K562 (cell line): ENCODE measurements around the gene FOSL1. TPM values are rescaled to one million over a fixed set of nuclear protein-coding genes. Genes with fewer than 3 reads are reported as not detected.
A peak's percentile ranks its signal among the peaks of the same experiment; 100 is the strongest.

Experiments used
- ATAC-seq: fragments of 200-7000 bp; cut with Tn5 transposase; 3 replicates; pipeline ENCODE4 v1.9.1; 2020; ENCODE audit warnings: moderate library complexity
- BruUV-seq: library from RNA; stranded (reverse); fragments of 400-500 nt; replicated peaks from 2 replicates; lab custom pipeline; 2021; lab: Mats Ljungman, UMichigan
- CTCF ChIA-PET: fragments of 300-600 bp; formaldehyde crosslinking; extraction: SDS; loops from one replicate; lab custom pipeline; 2021; ENCODE audit warnings: low intra/inter-chr PET ratio; lab: Yijun Ruan, JAX
- POLR2A ChIA-PET: fragments of 300-600, 350-650 bp; sonication (Branson Sonifier 250); formaldehyde crosslinking; extraction: SDS; loops from one replicate; lab custom pipeline; 2021; ENCODE audit warnings: antibody characterized with exemption, inconsistent platforms; lab: Yijun Ruan, JAX
- DNase-seq, 4 experiments: peaks; one replicate each; pipeline versions ENCODE4 v3.0.0 to v3.0.0-alpha.2; 2011 to 2018; ENCODE audit warnings: low spot score in 3 of 4, mixed read lengths in 3 of 4; ENCODE audit errors: extremely low read depth in 1 of 4
- FAIRE-seq: peaks from 2 replicates; lab custom pipeline; 2011; peaks lifted over from hg19 to GRCh38; lab: Jason Lieb, UNC
- H2AFZ ChIP-seq: 2 replicates; pipeline ENCODE4 v1.6.0; 2011; ENCODE audit warnings: low read depth, low read length, control low read depth, inconsistent platforms
- H3K27ac ChIP-seq: fragments of 200-600 bp; 3 replicates; pipeline ENCODE4 v1.8.0; 2011; ENCODE audit warnings: low read depth, mild to moderate bottlenecking, control low read depth, inconsistent platforms, low read length, moderate library complexity, mixed read lengths; ENCODE audit errors: extremely low read depth
- H3K27me3 ChIP-seq, 2 experiments: fragments of 300-600 bp in 1 of 2; 2 replicates in 1 of 2; 3 replicates in 1 of 2; pipeline versions ENCODE4 v1.6.0 to v1.8.0; 2011; ENCODE audit warnings: inconsistent platforms in 2 of 2, low read length in 2 of 2, mild to moderate bottlenecking in 1 of 2, mixed read lengths in 1 of 2, moderate library complexity in 1 of 2; ENCODE audit not compliant: control insufficient read depth in 2 of 2, insufficient read depth in 2 of 2
- H3K36me3 ChIP-seq: fragments of 300-600 bp; 3 replicates; pipeline ENCODE4 v1.8.0; 2011; ENCODE audit warnings: mild to moderate bottlenecking, low read length, inconsistent platforms; ENCODE audit not compliant: control insufficient read depth, insufficient read depth
- H3K4me1 ChIP-seq, 2 experiments: fragments of 200-600 bp in 1 of 2; replicated peaks in 1 of 2; 2 replicates in 1 of 2; 3 replicates in 1 of 2; pipeline versions ENCODE4 v1.5.1 to v1.8.0; 2011; ENCODE audit warnings: inconsistent platforms in 2 of 2, low read length in 2 of 2, mild to moderate bottlenecking in 1 of 2, mixed read lengths in 1 of 2, moderate library complexity in 1 of 2; ENCODE audit not compliant: control insufficient read depth in 2 of 2, insufficient read depth in 2 of 2
- H3K4me2 ChIP-seq: 2 replicates; pipeline ENCODE4 v1.6.1; 2011; ENCODE audit warnings: low read length, control low read depth, inconsistent platforms, mixed read lengths; ENCODE audit not compliant: insufficient read depth
- H3K4me3 ChIP-seq: fragments of 200-600 bp; sonication (generic), shearing (Covaris generic); 2 replicates; pipeline ENCODE4 v1.5.1; 2016; ENCODE audit warnings: control low read depth, inconsistent platforms
- H3K79me2 ChIP-seq: fragments of 200-600 bp; 3 replicates; pipeline ENCODE4 v1.8.0; 2011; ENCODE audit warnings: low read length, inconsistent platforms; ENCODE audit not compliant: control insufficient read depth, insufficient read depth
- H3K9ac ChIP-seq, 2 experiments: 2 replicates each; pipeline versions ENCODE4 v1.6.0 to v1.6.1; 2011; ENCODE audit warnings: low read depth in 2 of 2, low read length in 2 of 2, control low read depth in 1 of 2, inconsistent platforms in 1 of 2, mild to moderate bottlenecking in 1 of 2, mixed read lengths in 1 of 2; ENCODE audit not compliant: insufficient read depth in 1 of 2
- H3K9me1 ChIP-seq: one replicate; pipeline ENCODE4 v1.6.0; 2011; ENCODE audit warnings: inconsistent platforms, mild to moderate bottlenecking, low read length, moderate library complexity; ENCODE audit not compliant: control insufficient read depth, insufficient read depth
- H3K9me3 ChIP-seq: replicated peaks from 2 replicates; pipeline ENCODE4 v1.5.1; 2011; ENCODE audit warnings: low read depth, low read length, inconsistent platforms; ENCODE audit not compliant: control insufficient read depth, insufficient read depth
- H4K20me1 ChIP-seq: replicated peaks from 2 replicates; pipeline ENCODE4 v1.6.1; 2011; ENCODE audit warnings: low read length, inconsistent platforms, mixed read lengths; ENCODE audit not compliant: control insufficient read depth, insufficient read depth
- BACH1 ChIP-seq: fragments of 200-800 bp; sonication (Bioruptor generic); IDR thresholded peaks from 2 replicates; pipeline ENCODE4 v1.6.1; 2016; ENCODE audit warnings: missing genetic modification characterization, missing compliant biosample characterization
- BHLHE40 ChIP-seq: IDR thresholded peaks from 2 replicates; pipeline ENCODE4 v1.6.1; 2011; ENCODE audit warnings: low read length, improper control_type of control experiment
- C11orf30 ChIP-seq: fragments of 450-650 bp; IDR thresholded peaks from 2 replicates; pipeline ENCODE4 v1.6.1; 2016; ENCODE audit warnings: low read depth, mild to moderate bottlenecking
- CTBP1 ChIP-seq: fragments of 450-650 bp; IDR thresholded peaks from 2 replicates; pipeline ENCODE4 v1.6.1; 2016; ENCODE audit warnings: borderline replicate concordance
- DPF2 ChIP-seq: fragments of 450-650 bp; IDR thresholded peaks from 2 replicates; pipeline ENCODE4 v1.6.1; 2016
- GABPB2 ChIP-seq: fragments of 250-450 bp; sonication (Bioruptor Pico); conservative IDR thresholded peaks from 2 replicates; pipeline ENCODE4 v1.5.1; 2021; ENCODE audit warnings: mild to moderate bottlenecking
- JUN ChIP-seq, 2 experiments: sonication (generic) in 1 of 2; formaldehyde crosslinking in 1 of 2; IDR thresholded peaks; 2 replicates each; pipeline versions ENCODE4 v1.6.1 to v1.8.0; 2012 to 2022; ENCODE audit warnings: borderline replicate concordance in 2 of 2, mild to moderate bottlenecking in 2 of 2, improper control_type of control experiment in 1 of 2, low read depth in 1 of 2, low read length in 1 of 2, missing genetic modification reagents in 1 of 2
- KAT7 ChIP-seq: sonication (generic); formaldehyde crosslinking; IDR thresholded peaks from 2 replicates; pipeline ENCODE4 v1.8.0; 2022; ENCODE audit warnings: missing genetic modification reagents, mild to moderate bottlenecking, borderline replicate concordance
- KDM1A ChIP-seq, 2 experiments: fragments of 450-650 bp; IDR thresholded peaks; 2 replicates each; pipeline ENCODE4 v1.6.1; 2016; ENCODE audit warnings: mild to moderate bottlenecking in 2 of 2
- MTA3 ChIP-seq: fragments of 450-650 bp; formaldehyde crosslinking; IDR thresholded peaks from 2 replicates; pipeline ENCODE4 v1.6.1; 2017; ENCODE audit warnings: mild to moderate bottlenecking, borderline replicate concordance
- NKRF ChIP-seq: fragments of 450-650 bp; IDR thresholded peaks from 2 replicates; pipeline ENCODE4 v1.6.1; 2016; ENCODE audit warnings: borderline replicate concordance
- NR3C1 ChIP-seq: sonication (generic); formaldehyde crosslinking; IDR thresholded peaks from 2 replicates; pipeline ENCODE4 v1.8.1; 2022; ENCODE audit warnings: missing genetic modification reagents
- SMAD4 ChIP-seq: fragments of 250-450 bp; sonication (Bioruptor Pico); conservative IDR thresholded peaks from 2 replicates; pipeline ENCODE4 v1.8.0; 2021; ENCODE audit warnings: inconsistent platforms, mild to moderate bottlenecking, moderate library complexity
- TAL1 ChIP-seq: fragments of 450-650 bp; IDR thresholded peaks from 2 replicates; pipeline ENCODE4 v1.6.1; 2016; ENCODE audit warnings: mild to moderate bottlenecking
- TEAD4 ChIP-seq, 2 experiments: sonication (generic) in 1 of 2; formaldehyde crosslinking in 1 of 2; IDR thresholded peaks; 2 replicates each; pipeline versions ENCODE4 v1.6.1 to v1.8.0; 2012 to 2022; ENCODE audit warnings: borderline replicate concordance in 1 of 2, inconsistent platforms in 1 of 2, low read length in 1 of 2, mild to moderate bottlenecking in 1 of 2, missing genetic modification reagents in 1 of 2
- ZC3H11A ChIP-seq: IDR thresholded peaks from 2 replicates; pipeline ENCODE4 v1.6.1; 2012; ENCODE audit warnings: low read depth, low read length, improper control_type of control experiment
- ZNF217 ChIP-seq: sonication (generic); formaldehyde crosslinking; IDR thresholded peaks from 2 replicates; pipeline ENCODE4 v1.8.0; 2022; ENCODE audit warnings: mild to moderate bottlenecking, missing genetic modification reagents
- ZNF384 ChIP-seq: IDR thresholded peaks from 2 replicates; pipeline ENCODE4 v1.6.1; 2012; ENCODE audit warnings: low read depth, low read length, improper control_type of control experiment
- ZNF507 ChIP-seq: conservative IDR thresholded peaks from 2 replicates; pipeline ENCODE4 v1.6.1; 2017; ENCODE audit warnings: missing genetic modification characterization, missing compliant biosample characterization
- ZNF76 ChIP-seq: fragments of 250-450 bp; sonication (Bioruptor Pico); IDR thresholded peaks from 2 replicates; pipeline ENCODE4 v1.4.0; 2020; ENCODE audit warnings: mild to moderate bottlenecking, moderate library complexity, borderline replicate concordance
- WGBS: fragments of 100-300 bp; shearing (Covaris generic); methylation state at CpG from one replicate; pipeline ENCODE4 v1.1.6; 2016; ENCODE audit warnings: low coverage, mixed read lengths; ENCODE audit not compliant: insufficient coverage; ENCODE audit errors: missing lambda C conversion rate; 5-methylcytosine and 5-hydroxymethylcytosine counted together
- in situ Hi-C: fragments of 300-500 bp; cut with MboI; formaldehyde crosslinking; loops from 4 replicates; pipeline ENCODE4 v1.15.0; 2018; ENCODE audit warnings: inconsistent platforms, mixed read lengths
- intact Hi-C: fragments of 100-400 bp; cut with micrococcal nuclease; formaldehyde crosslinking; loops from 2 replicates; pipeline ENCODE4 v1.14.2; 2022
- polyA plus RNA-seq, 8 experiments: library from polyadenylated mRNA; depleted of rRNA in 4 of 8; stranded (reverse) in 5 of 8; unstranded in 3 of 8; fragments of >200 nt; fragmentation: Nextera tagmentation in 2 of 8; fragmentation: Illumina TruSeq in 1 of 8; extraction: Ambion mirVana in 2 of 8; extraction: Trizol in 1 of 8; gene quantifications; 2 replicates each; pipeline versions ENCODE4 v1.2.1 to v1.2.3, GENCODE V29; 2011 to 2014; ENCODE audit warnings: inconsistent platforms in 1 of 8, missing spikeins in 1 of 8
- total RNA-seq, 7 experiments: library from RNA; depleted of rRNA in 6 of 7; stranded (reverse); fragments of >200 nt in 6 of 7; fragmentation: Illumina TruSeq in 2 of 7; extraction: Trizol in 2 of 7; gene quantifications; 2 replicates each; pipeline versions ENCODE4 v1.2.1 to v1.2.3, GENCODE V29; 2011 to 2021; ENCODE audit warnings: low replicate concordance in 1 of 7
- TF ChIP-seq, protein P1 (sequence below): fragments of 250-450 bp; sonication (Bioruptor Pico); IDR thresholded peaks from 2 replicates; pipeline ENCODE4 v1.6.1; 2021; ENCODE audit warnings: mild to moderate bottlenecking

Gene FOSL1
- total and polyA plus RNA-seq, 9 of the 15 experiments (the other 6 are each of a cell fraction or from before 2014, with no cell fraction given): 3.5 to 39.6 (median 10.0) TPM

DNA sequence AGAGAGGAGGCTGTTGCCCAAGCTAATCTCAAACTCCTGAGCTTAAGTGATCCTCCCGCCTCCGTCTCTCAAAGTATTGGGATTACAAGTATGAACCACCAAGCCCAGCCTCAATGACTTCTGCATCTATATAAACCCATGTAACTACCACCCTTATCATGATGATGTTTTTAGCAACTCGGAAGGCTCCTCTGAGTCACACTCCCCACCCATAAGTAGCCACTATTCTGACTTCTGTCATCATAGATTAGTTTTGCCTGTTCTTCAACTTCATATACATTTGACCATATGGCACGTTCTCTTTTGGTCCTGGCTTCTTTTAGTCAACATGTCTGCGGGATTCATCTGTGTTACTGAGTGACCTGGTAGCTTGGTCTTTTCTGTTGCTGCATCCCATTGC lies 6.4 kb upstream of the FOSL1 start:
- DNase-seq (peak; percentile 37 to 73 (median 56)), ATAC-seq (peak; percentile 52), FAIRE-seq (peak; percentile 6)
- H3K9ac ChIP-seq: no peak overlapping the region
- POLR2A ChIA-PET: interaction anchor here (0.7 to 2.1 kb wide), 9 partner anchors 8 to 47 kb away, joined by 3 to 12 read pairs (median 4); partner anchors contain the start of genes C11orf68 and CCDC85B
- H2AFZ ChIP-seq: peak overlapping the region; percentile 60
- no peak overlapping the region for H3K4me3 ChIP-seq
- H3K9me3 ChIP-seq: no peaks in the 10 kb centered on the region
- intact Hi-C loops: no loop called here
- no peaks in the 10 kb centered on the region for H3K36me3 ChIP-seq
- H3K4me1 ChIP-seq: peaks cover 39 to 40% of the 10 kb centered on the region in 2 experiments
- H3K9me1 ChIP-seq: no peaks in the 10 kb centered on the region
- BruUV-seq: no TSS peak
- H3K27me3 ChIP-seq: no peaks in the 10 kb centered on the region
- in situ Hi-C loops: no loop called here
- peak overlapping the region; percentile 57 for H3K4me2 ChIP-seq
- no peaks in the 10 kb centered on the region for H4K20me1 ChIP-seq
- peak overlapping the region; percentile 53; the same call in 2 of the 3 replicates for H3K27ac ChIP-seq
- CTCF ChIA-PET: no interaction called here
- 0% methylated on average over 5 of the region's 5 CpGs for whole genome bisulfite sequencing
- H3K79me2 ChIP-seq: no peaks in the 10 kb centered on the region
- TF ChIP-seq TEAD4 (IDR thresholded peaks at IDR 0.05; ENCODE audit: low read length) (peak; percentile 59), TEAD4 (CRISPR knock-in tag; IDR thresholded peaks at IDR 0.05; ENCODE audit: borderline replicate concordance) (no peak), DPF2 (peak; percentile 91), BHLHE40 (peak; percentile 70), ZNF76 (no peak), ZC3H11A (no peak), BACH1 (no peak), JUN (IDR thresholded peaks at IDR 0.05; ENCODE audit: borderline replicate concordance, low read depth, low read length) (peak; percentile 77), JUN (CRISPR knock-in tag; IDR thresholded peaks at IDR 0.05; ENCODE audit: borderline replicate concordance) (no peak), ZNF217 (no peak), CTBP1 (peak; percentile 30; the same call in 1 of the 2 replicates), NR3C1 (CRISPR knock-in tag) (no peak), KDM1A (IDR thresholded peaks at IDR 0.05) (no peak), MTA3 (0 out of 2 replicates have a peak, but pooled peaks have one; percentile 45), KAT7 (CRISPR knock-in tag) (no peak), C11orf30 (no peak), NKRF (no peak), TAL1 (peak; percentile 40; the same call in 1 of the 2 replicates), ZNF507 (no peak), GABPB2 (CRISPR knock-in tag) (no peak), ZNF384 (no peak), SMAD4 (no peak)
- TF ChIP-seq, protein P1, sequence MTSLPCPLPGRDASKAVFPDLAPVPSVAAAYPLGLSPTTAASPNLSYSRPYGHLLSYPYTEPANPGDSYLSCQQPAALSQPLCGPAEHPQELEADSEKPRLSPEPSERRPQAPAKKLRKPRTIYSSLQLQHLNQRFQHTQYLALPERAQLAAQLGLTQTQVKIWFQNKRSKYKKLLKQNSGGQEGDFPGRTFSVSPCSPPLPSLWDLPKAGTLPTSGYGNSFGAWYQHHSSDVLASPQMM (CRISPR knock-in tag): no peak
